ENCODE measurements around the gene CATSPERD.

- TF ChIP-seq, protein P1, sequence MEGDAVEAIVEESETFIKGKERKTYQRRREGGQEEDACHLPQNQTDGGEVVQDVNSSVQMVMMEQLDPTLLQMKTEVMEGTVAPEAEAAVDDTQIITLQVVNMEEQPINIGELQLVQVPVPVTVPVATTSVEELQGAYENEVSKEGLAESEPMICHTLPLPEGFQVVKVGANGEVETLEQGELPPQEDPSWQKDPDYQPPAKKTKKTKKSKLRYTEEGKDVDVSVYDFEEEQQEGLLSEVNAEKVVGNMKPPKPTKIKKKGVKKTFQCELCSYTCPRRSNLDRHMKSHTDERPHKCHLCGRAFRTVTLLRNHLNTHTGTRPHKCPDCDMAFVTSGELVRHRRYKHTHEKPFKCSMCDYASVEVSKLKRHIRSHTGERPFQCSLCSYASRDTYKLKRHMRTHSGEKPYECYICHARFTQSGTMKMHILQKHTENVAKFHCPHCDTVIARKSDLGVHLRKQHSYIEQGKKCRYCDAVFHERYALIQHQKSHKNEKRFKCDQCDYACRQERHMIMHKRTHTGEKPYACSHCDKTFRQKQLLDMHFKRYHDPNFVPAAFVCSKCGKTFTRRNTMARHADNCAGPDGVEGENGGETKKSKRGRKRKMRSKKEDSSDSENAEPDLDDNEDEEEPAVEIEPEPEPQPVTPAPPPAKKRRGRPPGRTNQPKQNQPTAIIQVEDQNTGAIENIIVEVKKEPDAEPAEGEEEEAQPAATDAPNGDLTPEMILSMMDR (conservative IDR thresholded peaks at IDR 0.05; ENCODE audit: low read depth, low read length), result no peak
- TF ChIP-seq EZH2 (IDR thresholded peaks at IDR 0.05; ENCODE audit: low read length, unreplicated experiment), result no peak
Observed at GRCh38 chr19:5693195-5694166, 27.0 kb upstream of the CATSPERD start.
